Lower leg skin (tissue), 3 donors: Measurements from ENCODE around the gene IRF2BPL.

Experiments
- CTCF ChIP-seq, 3 donors: fragments of 450-650 bp; IDR thresholded peaks; one replicate each; pipeline ENCODE4 v1.5.1; 2016; ENCODE audit warnings: antibody characterized with exemption in 3 of 3, mild to moderate bottlenecking in 3 of 3, moderate library complexity in 2 of 3
- POLR2A ChIP-seq, 2 donors: fragments of 450-650 bp; IDR thresholded peaks; one replicate each; pipeline ENCODE4 v1.6.1; 2016 to 2017; ENCODE audit warnings: antibody characterized with exemption in 2 of 2, mild to moderate bottlenecking in 1 of 2, moderate library complexity in 1 of 2

- TF ChIP-seq CTCF (IDR thresholded peaks at IDR 0.05) (no peak), POLR2A (IDR thresholded peaks at IDR 0.05) (no peak)
Measured at GRCh38 chr14:76976240-76977005, 52.1 kb downstream of the IRF2BPL start.
